COLO668 (cell line): ENCODE measurements around the gene TPCN1.
A peak's percentile ranks its signal among the peaks of the same experiment; 100 is the strongest.

Experiments
- DNase-seq: peaks from one replicate; lab custom pipeline; 2025; ENCODE audit not compliant: unreplicated experiment; lab: John Stamatoyannopoulos, UW

The TPCN1 gene

DNA sequence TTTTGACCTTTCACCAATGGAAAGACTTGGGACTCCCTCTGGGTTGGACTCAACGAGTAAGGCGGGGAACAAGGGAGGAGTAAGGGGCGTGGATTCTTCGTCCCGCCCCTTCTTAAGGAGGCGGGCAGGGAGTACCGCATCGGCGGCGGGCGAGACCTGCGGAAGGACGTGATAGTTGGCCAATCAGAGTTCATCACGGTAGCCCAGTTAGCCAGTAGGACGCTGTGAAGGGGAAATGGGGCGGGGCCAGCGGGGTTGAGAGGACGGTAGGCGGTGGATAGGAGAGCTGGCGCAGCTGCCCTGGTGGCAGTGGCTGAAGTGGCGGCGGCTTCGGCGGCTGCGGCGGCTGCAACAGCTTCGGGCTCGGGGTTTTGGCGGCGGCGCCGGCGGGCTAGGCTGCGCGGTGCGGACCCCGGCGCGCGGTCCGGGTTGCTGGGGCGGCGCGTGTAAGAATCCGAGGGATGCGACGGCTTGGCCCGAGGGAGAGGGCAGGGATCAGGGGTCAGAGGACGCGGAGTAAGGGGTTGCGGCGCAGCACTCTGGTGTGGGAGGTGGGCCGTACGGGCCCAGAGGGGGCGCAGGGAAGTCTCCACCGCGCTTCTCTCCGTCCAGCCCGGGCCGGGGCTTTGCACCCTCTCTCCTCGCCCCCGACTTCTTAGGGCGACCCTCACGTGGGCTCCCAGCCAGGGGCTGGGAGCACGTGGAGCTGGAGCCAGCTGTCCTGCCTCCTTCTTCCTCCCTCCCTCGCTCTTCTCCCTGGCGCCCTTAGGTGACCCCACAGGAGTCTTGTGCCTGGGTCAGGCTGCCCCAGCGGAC lies at the start of gene TPCN1:
TPCN1 (plus strand) TSS at position 284 of the 816 bp plus-strand sequence. CDS start 5,389 bp downstream, outside the sequence.
- DNase-seq = peak; percentile 100

DNA sequence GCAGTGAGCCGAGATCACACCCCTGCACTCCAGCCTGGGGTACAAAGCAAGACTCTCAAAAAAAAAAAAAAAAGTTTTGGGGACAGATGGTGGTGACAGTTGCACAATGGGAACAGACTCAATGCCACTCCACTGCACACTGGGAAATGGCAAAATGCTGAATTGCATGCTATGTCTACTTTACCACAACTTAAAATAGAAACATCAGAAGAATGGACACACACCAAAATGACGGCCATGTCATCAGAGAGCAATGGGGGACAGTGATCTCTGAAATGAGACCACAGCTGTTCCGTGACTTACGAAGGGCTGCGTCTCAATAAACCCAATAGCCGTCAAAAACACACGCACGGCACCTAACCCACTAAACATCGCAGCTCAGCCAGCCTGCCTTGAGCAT lies 49.7 kb upstream of the TPCN1 start:
- DNase-seq = no peak

DNA sequence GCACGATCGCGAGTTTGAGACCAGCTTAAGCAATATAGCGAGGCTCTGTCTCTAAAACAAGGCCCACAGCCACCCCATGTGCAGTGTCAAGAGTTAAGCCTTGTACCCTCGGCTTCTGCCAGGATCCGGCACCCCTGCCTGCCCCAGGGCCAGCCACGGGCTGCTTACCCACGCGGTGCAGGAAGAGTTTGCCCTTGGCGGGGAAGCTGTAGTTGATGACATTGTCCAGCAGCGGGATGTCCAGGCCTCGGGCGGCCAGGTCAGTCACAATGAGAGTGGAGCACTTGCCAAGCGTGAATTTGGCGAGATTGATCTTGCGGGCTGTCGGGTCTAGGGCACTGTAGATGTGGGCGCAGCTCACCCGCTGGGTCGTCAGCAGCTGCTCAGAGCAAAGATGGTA lies 49.1 kb upstream of the TPCN1 start:
- no peak for DNase-seq

DNA sequence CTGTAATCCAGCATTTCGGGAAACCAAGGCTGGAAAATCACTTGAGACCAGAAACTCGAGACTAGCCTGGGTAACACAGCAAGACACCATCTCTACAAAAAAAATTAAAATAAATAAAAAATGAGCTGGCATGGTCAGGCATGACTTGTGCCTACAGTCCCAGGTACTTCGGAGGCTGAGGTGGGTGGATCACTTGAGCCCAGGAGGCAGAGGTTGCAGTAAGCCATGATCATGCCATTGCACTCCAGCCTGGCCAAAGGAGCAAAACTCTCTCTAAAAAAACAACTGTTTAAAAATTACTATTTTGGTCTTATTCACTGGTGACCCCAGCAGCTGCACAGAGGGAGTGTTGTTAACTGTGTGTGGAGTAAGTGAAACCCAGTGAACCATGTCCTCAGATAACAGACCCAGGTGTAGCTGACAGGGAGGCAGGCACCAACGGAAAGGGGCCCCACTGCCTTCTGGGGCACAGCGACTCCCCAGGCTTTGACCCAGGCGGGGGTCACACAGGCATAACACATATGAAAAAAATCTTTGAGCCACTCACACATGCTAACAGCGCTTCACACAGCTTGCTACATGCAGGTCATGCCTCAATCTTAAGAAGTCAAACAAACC lies 48.1 kb upstream of the TPCN1 start:
- DNase-seq = no peak

DNA sequence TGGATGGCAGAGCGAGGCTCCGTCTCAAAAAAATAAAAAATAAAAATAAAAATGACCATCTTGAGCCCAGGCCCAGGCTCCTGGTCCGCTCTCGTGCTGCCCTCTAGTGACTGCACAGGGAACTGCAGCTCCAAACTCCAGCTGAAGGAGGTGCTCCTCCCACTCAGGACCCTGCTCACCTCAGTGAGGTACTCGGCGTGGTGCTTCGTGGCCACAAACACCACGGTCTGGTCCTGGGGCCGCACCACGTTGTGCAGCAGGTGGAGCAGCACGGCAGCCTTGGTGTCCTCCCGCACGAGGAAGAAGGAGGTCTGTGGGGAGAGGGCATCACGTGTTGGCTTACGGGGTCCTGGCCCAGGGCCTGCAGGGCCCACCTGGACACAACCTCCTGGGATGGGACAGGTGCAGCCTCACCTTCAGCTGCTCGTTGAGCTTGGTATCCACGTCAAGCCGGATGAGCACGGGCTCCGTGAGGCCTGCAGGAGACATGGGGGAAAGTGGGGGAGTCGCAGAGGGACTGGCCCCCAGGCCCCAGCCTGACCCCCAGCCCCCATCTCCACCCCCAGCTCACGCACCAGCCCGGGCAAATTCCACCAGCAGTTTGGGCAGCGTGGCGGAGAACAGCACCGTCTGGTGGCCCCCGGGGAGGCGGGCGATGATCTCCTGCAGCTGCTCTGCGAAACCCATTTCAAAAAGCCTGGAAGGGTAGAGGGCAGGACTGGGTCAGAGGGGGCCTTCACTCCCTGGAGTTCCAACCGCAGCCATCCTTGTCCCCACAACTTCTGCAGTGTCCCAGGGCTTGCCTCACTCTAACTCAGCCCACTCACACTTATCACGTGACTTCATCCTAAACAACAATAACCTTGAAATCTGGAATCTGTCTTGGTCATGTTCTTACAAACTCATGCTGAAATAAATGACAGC lies 46.5 kb upstream of the TPCN1 start:
- DNase-seq = peak; percentile 69

DNA sequence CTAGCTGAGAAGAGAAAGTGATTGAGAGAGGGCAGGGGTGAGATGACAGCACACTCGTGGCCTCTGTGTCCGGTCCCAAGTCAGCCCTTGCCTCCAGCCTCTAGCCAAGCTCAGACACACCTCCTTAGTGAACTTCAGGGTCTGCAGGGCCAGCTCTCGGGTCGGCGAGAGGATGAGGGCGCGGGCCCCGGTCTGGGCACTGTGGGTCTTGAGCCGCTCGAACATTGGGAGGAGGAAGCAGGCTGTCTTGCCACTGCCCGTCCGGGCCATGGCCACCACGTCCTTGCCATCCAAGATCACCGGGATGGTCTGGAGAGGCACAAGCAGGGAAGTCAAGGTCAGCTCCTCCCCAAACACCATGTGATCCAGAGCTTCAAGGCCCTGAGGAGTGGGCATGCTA lies 42.2 kb upstream of the TPCN1 start:
- no peak for DNase-seq

DNA sequence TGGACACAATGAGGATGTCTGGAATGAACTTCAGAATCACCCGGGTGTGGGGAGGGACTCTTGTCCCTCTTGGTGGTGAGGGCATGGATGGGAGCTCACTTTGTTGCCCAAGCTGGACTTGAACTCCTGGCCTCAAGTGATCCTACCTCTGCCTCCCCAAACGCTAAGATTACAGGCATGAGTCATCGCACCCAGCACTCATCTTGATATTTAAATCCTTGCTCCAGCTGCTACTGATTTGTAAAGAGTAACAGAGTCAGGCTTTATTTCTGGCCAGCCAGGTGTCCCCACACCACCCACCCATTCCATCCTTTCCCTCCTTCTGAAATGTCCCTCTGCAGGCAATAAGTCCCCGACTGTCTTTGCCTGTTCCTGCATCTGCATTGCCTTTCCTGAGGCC lies 40.9 kb upstream of the TPCN1 start:
- no peak for DNase-seq

DNA sequence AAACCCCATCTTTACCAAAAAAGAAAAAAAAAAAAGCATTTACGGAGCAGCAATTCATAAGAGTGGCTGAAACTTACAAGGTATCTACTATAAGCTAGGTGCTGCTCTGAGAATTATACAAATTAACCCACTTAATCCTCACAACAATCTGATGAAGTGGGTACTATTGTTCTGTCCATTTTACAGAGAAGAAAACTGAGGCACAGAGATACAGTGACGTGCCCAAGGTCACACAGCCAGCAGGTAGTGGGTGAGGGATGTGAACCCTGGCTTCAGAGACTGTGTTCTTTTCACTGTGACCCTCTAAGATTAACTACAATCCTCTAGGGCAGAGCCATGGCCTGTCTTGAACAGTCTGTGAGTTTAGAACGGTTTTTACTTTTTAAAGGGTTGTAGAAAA lies 39.3 kb upstream of the TPCN1 start:
- no peak for DNase-seq

DNA sequence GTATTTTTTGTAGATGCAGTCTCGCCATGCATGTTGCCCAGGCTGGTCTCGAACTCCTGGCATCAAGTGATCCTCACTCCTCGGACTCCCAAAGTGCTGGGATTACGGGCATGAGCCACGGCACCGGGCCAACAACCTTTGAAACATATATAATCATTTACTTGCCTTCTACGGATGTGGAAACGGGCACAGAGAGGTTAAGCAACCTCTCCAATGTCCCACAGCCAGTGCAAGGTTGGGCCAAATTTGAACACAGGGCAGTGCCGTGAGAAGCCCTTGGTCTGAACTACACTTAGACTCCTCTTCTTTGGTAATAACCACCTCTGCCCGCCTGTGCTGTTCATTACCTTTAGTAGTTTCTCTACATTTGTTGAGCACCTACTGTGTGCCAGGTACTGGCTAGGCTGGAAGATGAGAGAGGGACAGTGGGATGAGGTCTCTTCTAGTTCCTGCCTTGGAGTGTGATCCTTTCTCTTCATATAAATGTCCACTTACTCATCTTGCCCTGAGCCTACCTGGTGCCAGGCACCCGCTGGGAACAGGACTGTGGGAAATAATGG lies 38.2 kb upstream of the TPCN1 start:
- DNase-seq = no peak

DNA sequence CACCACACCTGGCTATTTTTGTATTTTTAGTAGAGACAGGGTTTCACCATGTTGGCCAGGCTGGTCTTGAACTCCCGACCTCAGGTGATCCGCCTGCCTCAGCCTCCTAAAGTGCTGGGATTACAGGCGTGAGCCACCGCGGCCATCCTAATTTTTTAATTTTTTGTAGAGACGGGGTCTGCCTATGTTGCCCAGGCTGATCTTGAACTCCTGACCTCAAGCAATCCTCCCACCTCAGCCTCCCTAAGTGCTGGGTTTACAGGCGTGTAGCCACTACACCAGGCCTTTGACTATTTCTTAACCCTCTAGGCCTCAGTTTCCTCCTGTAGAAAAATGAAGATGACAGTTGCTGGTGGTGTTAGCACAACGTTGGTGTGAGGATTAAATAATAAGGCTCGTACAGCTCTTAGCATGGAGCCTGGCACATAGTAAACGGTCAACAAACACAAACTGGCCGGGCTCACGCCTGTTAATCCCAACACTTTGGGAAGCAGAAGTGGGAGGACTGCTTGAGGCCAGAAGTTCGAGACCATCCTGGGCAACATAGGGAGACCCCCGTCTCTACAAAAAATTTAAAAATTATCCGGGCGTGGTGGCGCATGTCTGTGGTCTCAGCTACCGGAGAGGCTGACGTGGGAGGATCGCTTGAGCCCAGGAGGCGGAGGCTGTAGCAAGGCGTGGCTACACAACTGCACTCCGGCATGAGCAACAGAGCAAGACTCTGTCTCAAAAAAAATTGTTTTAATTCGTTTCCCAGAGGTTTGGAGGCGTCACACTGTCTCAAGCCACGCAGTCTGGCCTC lies 37.0 kb upstream of the TPCN1 start:
- DNase-seq = peak; percentile 67

DNA sequence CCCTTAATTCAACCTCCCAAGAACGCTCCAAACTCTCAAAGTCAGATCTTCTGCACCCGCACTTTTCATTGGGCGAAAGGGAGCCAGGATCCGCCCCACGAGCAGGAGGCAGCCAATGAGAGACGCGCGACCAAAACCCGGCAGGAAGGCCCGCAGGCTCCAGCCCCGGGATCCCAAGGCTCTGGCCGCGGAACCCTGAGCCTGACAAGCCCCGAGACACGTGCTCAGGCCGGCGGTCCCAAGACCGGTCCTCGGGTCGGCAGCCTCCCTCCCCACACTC lies 36.4 kb upstream of the TPCN1 start:
- peak; percentile 90 for DNase-seq

DNA sequence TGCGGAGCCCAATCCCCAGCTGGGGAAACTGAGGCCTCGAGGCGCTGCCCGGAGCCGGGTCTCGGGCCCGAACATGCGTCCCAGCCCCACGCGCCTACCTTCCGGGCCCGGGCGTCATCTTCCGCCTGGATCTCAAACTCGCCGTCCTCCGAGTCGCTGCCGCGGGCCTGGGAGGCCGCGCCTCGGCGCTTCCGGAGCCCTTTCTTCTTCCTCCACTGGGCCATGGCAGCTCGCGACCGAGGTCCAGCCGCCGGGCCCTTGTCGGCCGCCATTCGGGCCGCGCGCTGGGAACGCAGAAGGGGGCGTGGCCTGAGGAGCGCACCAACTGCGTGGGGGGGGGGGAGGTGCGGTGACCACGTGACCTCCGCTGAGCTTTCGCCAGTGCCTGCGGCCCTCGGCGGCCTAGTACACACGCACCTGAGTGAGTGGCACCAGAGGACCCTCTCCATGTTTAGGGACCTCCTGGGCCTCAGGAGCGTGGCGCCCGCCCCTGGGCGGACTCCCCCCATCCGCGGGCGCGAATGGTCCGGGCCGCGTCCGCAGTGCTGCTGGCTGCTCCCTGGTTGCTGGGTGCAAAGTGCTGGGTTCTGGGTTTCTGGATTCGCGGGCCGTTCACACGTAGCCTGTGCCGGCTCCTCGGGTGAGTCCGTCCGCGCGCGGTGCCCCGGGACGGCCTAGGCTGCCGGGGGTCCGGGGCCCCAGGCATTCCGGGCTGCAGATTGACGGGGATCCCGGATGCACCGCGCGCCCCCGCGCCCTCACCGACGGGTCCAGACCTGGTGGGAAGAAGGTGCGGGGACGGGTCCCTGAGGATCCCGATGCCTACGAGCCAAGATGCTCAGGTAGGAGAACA lies 35.9 kb upstream of the TPCN1 start, which contains the start of the genes DDX54 and RITA1:
DDX54 (minus strand) TSS at position 299 of the 853 bp plus-strand sequence; CDS start at position 272, 27 bp downstream.
RITA1 (plus strand) TSS at position 542 of the 853 bp plus-strand sequence. CDS start 1,026 bp downstream, outside the sequence.
- peak; percentile 89 for DNase-seq

DNA sequence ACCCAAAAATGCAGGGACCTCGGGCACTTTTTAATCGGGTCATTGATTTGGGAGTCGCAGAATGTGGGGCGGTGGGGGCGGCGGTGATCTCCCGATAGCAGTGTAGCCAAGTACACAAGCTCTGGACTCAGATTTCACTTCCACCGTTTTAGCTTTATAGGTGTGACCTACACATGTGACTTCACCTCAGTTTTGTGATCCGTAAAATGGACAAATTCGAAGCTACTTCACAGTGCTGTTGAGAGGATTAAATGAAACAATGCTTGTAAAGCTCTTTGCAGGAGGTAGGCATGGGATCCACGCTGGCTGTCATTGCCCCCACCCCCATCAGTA lies 35.3 kb upstream of the TPCN1 start:
- DNase-seq = no peak

DNA sequence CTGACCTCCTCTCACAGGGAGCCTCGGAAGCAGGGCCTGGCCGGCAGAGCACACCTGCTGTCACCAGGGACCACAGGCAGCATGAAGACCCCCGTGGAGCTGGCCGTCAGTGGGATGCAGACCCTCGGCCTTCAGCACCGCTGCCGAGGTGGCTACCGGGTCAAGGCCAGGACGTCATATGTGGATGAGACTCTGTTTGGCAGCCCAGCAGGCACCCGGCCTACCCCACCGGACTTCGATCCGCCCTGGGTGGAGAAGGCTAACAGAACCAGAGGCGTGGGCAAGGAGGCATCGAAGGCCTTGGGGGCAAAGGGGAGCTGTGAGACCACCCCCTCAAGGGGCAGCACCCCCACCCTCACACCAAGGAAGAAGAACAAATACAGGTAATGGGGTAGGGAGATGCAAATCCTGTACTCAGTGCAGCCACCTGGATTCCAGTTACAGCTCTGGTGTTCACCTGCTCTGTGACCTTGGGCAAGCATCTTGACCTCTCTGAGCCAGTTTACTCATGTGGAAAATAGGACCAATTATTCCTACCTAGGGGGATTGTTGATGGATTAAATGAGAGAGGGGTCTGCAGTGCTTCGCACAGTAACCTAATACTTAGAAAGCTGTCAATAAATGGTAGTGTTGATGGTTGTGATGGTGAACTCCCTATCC lies 34.5 kb upstream of the TPCN1 start:
- DNase-seq = no peak

DNA sequence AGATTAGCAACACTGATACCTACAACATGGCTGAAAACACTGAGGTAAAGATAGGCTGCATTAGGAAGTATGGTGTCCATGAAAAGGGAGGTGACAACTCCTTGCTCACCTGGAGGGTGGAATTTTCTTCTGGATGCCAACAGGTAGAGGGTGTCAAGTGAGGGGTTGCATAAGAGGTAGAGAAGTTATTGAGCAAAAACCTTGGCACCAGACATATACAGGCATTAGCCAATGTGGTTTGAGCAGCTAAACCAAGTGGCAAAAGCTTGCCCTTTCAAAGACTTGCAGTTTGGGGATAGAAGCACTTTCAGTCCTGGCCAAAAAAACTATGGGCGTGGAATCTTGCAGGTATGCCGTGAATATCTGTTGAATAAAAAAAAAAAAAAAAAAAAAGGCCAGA lies 31.9 kb upstream of the TPCN1 start:
- no peak for DNase-seq

DNA sequence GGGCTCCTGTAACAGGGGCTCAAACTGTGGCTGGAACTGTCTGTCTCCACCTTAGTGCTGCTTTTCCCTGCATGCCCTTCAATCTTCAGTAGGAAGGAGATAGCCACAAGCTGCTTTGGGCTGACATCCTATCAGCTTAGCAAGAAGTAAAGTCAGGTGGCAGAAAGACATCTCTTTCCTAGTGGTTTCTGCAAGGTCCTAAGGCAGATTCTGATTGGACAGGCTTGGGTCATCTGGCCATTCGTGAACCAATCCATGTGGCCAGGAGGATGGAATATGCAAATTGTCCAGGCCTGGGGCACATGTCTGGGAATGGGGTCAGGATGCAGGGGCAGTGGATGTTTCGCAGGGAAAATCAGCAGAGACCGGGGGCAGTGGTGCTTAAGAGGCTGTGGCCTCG lies 30.5 kb upstream of the TPCN1 start:
- DNase-seq = no peak

DNA sequence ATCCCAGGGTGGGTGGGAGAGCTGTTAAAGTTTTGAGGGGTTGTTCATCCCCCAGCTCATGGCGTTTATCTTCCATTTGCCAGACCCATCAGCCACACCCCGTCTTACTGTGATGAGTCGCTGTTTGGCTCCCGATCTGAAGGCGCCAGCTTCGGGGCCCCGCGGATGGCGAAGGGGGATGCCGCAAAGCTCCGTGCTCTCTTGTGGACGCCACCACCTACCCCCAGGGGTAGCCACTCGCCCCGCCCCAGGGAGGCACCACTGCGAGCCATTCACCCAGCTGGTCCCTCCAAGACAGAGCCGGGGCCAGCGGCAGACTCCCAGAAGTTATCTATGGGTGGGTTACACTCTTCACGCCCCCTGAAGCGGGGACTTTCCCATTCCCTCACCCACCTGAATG lies 30.0 kb upstream of the TPCN1 start:
- DNase-seq = no peak

DNA sequence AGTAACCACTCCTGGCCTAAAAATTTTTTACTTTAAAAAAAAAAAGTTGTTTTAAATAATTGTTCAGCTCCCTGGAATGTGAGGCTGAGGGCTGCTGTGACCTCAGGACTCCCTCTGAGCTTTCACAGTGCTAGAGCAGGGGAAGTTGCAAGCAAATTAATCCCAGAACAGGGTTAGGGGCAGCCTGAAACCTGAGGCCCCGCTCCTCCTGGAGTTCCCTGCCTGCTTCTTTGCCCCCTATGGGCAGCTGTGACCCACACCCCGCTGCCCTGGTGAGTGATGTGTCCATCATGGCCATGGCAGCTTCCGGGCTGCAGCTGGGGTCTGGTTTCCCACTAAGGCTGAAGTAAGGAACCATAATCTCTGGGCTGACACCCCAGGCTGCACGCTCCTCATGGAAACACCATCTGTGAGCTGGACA lies 26.3 kb upstream of the TPCN1 start:
- no peak for DNase-seq

DNA sequence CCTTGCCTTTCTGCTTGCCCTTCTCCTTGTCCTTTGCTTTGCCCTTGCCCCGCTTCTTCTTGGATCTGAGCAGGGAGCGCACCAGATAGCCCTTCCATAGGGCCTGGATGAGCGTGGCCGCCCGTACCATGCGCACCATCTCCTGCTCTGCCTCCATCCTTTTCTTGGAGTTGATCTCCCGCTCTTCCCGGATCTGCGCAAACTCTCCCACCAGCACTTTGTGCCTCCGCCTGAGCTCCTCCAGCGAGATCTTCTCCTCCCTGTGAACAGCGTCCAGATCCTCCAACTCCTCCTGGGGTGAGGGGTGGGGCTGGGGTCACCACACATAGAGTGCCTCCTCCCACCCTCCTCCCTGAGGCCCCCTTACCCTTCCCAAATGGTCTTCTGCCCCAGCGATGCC lies 25.7 kb upstream of the TPCN1 start:
- no peak for DNase-seq
